NCI-H128 (cell line): ENCODE measurements around the gene RRAS2.
"Not testable (repeated sequence)": the region's sequence is repeated elsewhere in the genome, so short reads cannot be mapped to it uniquely, and the experiment has no call there.

ENCODE experiments used
- DNase-seq: peaks from one replicate; lab custom pipeline; 2025; ENCODE audit not compliant: unreplicated experiment; lab: John Stamatoyannopoulos, UW

Gene RRAS2

DNA sequence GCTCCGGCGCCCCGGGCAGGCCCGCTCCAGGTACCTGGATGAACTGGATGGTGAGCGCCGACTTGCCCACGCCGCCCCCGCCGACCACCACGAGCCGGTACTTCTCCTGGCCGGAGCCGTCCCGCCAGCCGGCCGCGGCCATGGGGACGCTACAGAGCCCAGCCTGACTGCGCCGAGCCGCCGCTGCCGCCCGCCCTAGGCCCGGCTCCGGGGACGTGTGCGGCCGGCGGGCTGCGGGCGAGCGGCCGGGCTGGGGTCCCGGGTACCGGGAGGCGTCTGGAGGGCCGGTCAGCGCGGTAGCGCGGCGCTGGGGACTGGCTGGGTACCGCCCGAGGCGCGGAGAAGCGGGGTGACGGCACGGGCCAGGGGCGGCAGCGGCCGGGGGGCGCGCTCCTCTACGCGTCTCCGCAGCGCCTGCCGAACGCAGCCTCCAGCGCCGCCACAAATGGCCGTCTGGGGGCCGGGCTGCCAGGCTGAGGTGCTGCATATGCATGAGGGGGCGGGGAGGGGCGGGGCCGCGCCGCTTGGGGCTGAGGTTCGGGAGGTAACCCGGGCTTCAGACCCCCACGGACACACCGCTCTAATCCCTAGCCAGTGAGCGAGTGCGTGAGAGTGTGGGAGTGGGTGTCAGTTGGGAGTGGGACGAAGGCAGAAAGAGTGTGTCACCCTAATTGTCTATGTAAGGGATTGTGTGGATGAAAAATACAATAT, at the start of gene RRAS2:
Gene RRAS2 (minus strand): TSS at position 455 of the 711 bp plus-strand sequence. CDS start 313 bp downstream, at position 142.
- DNase-seq = peak; percentile 28

DNA sequence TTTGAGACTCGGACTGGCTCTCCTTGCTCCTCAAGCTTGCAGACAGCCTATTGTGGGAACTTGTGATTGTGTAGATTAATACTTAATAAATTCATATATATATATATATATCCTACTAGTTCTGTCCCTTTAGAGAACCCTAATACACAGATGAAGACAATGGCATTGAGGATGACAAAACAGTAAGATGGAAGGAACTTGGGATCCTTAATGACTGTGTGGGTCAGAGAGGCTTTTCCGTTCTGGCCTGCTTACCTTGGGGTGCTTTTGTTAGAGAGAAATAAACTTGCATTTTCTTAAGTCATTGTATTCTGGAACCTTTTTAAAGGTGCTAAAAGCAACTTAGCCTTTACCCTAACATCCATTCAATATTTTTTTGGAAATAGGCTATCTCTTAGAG, 49.6 kb upstream of the RRAS2 start:
- no peak for DNase-seq

DNA sequence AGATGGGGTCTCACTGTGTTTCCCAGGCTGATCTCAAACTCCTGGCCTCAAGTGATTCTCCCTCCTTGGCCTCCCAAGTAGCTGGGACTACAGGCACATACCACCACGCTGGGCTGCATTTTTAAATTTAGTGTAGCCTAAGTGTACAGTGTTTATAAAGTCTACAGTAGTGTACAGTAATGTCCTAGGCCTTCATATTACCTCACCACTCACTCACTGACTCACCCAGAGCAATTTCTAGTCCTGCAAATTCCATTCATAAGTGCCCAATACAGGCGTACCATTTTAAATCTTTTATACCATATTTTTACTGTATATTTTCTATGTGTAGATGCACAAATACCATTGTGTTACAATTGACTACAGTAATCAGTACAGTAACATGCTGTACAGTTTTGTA, 47.1 kb upstream of the RRAS2 start:
- not testable (repeated sequence) for DNase-seq

- DNase-seq = not testable (repeated sequence)
Observed at GRCh38 chr11:14403528-14403927, 44.5 kb upstream of the RRAS2 start.

GRCh38 chr11:14399087-14399486, 40.1 kb upstream of the RRAS2 start:
- no peak for DNase-seq

DNA sequence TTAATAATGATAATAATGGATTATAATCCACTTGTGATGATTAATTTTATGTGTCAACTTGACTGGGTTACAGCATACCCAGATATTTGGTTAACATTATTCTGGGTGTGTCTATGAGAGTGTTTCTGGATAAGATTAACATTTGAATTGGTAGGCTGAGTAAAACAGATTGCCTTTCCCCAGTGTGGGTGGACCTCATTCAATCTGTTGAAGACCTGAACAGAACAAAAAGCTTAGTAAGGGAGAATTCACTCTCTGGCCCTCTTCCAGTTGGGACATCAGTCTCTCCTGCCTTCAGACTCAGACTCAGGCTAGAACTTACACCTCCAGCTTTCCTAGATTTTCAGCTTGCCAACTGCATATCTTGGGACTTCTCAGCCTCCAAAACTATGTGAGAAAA, 37.3 kb upstream of the RRAS2 start:
- DNase-seq = no peak

DNA sequence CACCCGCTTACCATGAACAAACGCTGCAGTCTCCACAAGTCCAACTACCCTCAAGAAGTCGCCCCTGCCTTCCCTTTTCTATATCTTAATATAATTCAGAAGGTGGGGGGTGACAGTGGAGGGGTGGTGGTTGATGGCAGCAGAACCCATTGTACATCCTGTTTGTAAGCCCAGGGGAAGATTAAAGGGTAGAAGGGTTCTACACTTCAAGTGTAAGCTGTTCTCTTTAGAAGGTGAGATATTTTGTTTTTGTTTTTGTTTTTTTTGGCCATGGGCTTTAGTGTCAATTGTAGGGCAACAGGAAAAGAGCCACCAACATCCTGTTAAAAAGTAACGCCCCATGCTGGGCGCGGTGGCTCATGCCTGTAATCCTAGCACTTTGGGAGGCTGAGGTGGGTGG, 34.9 kb upstream of the RRAS2 start:
- no peak for DNase-seq

- no peak for DNase-seq
Observed at GRCh38 chr11:14393129-14393528, 34.1 kb upstream of the RRAS2 start.

- DNase-seq = no peak
Observed at GRCh38 chr11:14390669-14391068, 31.7 kb upstream of the RRAS2 start.

DNA sequence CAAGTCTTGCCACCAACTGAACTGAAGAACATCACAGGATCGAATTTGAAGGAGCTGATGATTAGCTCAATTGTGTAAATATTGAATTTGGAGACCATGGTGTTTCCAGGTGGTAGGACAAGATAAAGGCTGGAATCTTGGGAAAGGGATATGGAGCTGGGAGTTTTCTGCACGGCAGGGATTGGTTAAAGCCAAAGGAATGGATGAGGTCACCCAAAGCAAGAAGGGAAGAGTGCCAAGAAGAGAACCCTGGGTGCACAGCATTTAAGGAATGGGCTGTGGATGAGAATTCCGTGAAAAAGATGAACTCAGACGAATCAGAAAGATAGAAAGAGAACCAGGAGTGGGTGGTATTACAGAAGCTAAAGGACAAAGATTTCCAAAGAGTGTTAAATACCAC, 29.4 kb upstream of the RRAS2 start:
- no peak for DNase-seq

DNA sequence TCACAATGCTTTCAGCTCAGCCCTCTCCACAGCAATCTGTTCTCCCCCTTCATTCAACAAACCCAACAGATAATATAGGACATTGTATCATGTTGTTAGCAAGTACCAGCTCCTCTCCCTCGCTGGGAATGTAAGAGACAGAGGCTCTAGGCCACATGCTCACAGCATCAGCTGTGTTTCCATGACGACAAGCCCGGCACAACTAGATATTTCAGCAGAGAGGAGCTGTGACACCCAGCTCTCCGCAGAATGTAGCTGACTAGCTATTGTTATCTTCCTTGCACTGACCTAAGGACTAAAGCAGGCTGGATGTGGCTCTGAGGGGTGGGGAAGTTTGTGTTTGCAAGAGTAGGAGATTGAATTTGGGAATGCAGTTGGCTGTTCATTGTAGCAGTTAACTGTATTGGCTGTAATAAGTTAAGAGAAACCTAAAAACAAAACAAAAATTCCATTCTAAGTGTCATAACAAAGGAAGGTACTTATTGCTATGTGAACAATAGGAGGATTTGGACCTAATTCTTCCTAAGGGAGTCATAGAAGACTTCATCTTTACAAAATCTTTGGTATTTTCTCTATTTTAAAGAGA, 28.0 kb upstream of the RRAS2 start:
- no peak for DNase-seq

GRCh38 chr11:14386081-14386480, 27.1 kb upstream of the RRAS2 start:
- no peak for DNase-seq

GRCh38 chr11:14384338-14384737, 25.4 kb upstream of the RRAS2 start:
- no peak for DNase-seq

DNA sequence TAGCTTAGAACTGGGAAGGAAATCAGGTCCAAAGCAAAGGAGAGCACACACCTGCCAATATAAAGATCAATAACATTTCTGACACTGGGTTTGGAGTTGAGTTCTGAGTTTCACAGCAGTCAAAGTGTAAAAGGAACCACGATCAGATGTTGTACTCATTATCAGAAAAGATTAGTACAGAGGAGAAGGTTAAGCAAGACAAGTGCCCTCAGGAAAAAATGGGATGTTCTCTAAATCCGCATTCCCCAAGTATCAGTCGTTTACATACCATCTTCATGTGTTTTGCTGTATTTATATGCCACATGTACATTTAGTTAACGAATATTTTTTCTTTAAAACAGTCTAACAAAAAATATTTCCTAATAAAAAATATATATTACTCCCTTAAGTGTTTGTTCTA, 23.0 kb upstream of the RRAS2 start:
- no peak for DNase-seq

DNA sequence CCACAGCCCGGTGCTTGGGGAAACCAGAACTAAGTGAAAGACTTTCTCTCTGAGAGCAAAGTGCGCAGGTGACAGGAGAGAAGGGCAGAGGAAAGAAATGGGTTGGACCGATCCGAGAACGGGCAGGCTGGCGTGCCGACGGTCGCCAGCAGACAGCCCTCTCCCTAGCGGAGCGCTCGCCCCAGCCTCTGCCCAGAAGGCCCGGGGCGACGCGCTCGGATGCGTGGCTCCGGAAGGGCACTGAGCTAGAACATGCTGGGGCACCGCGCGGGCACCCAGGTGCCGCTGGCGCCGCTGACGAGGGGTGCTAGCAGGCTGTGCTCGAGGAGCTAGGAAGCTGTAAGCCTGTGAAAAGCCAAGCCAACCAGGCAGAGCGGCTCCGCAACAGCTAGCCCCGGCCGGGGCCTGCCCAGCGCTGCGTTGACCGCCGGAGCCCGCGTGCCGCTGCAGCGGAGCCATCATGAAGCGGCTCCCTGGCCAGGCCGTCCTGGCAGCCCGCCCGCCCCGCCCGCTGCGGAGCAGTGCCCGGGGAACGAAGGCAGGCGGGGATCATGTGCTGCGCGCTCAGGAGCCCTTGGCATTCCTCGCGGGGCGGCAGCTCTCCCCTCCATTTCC, 22.1 kb upstream of the RRAS2 start:
- no peak for DNase-seq

DNA sequence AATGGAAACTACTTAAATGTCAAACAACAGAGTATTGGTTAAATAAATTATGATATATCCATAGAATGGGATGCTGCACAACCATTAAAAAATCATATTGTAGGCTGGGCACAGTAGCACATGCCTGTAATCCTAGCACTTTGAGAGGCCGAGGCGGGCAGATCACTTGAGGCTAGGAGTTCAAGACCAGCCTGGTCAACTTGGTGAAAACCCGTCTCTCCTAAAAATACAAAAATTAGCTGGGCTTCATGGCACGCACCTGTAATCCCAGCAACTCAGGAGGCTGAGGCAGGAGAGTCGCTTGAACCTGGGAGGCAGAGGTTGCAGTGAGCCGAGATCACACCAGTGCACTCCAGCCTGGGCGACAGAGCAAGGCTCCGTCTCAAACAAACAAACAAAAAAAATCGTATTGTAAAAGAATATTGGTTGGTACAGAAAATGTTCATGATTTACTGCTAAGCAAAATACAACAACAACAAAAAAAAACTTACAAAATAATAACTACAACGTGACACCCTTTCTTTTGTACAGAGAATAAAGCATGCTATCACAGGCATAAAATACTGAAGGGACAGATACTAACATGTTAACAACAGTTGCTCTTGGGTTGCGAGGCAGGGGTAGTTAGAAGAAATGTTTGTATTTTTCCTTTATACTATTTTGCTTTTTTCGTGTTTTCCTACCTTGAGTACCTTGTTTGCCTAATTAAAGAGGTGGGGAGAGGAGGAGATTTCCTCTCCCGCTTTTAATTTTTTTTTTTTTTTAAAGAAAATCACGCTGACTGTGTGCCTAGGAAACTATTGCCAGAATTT, 21.3 kb upstream of the RRAS2 start:
- no peak for DNase-seq

DNA sequence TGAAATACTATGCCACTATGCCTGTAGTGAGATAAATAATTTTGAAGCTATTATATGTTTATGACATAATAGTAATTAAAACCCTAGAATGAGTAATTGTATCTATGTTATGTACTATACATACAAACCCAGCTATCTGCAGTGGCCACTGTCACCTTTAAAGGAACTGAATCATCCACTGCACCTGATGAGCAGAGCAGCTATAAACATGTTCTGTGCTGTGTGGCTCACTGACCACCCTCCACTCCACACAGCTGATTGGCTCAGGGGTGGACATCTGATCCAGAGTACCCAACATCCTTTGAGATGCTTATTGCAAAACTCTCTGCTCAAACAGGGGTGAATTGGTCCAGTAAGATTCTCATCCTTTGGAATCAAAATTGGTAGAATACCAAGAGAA, 19.2 kb upstream of the RRAS2 start:
- no peak for DNase-seq

DNA sequence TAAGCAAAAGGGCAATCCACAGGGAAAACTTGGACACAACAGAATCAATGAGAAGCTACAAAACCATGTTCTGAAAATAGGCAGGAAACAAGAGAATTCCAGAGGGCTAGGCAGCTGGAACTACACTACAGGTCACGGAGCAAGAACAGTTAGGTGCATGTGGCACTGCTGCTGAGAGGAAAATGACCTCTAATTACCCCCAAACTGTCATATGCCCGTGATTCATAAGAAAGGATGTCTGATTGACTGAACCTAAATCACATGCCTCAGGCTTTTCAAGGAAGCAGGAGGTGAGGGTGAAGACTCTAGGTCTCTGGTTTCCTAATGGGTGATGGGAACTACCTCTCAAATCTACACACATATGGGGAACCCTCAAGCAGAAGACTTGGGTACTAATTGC, 17.9 kb upstream of the RRAS2 start:
- no peak for DNase-seq

- no peak for DNase-seq
Observed at GRCh38 chr11:14374922-14375830, 16.2 kb upstream of the RRAS2 start.

DNA sequence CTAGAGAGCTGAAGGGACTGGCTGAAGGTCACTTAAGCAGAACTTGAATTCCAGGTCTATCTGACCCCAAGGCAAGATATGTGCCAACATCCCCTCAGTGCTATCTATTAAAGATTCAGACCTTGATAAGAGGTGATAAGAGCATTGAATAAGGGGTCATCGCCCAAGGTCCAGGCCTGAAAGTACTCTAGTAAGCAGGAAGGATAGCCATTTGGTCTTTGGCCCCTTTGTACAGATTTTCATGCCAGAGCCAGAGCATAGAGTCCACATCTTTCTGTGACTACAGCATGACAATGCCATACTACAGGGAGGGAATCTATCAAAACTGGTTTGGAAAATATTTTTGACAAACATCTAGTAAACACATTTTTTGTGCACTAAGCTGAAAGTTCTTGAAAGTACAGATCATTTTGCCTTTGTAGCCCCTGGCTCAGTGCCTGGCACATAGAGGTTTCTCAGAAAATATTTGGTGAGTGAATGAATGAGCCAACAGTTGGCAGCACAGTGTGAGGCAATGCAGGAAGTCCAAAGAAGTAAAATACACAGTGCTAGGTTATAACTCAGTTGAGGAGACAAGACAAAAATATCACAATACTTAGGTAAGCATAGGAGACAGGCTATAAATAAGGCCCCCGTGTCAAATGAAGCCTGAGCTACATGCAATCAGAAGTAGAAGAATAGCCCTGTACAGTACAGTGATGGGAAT, 15.1 kb upstream of the RRAS2 start:
- DNase-seq = no peak
